ENCODE measurements around the gene C15orf62.

DNA sequence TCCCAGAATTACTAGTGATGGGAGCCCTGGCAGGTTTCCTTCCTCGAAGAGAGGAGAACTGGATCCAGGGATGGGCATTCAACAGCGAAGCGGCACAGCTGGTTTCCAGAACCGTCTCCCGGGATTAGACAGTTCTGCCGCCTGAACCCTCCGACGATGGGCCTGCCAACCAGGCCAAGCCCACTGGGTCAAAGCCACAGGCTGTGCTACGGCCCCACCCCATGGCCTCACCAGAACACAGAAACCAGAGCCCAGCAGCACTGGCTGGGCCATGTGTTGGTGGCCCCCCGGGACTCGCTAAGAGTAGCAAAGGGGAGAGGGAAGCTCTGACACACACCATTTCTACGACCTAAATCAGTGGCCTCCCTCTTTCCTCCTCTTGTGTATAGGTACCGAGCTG is 2.2 kb downstream of the C15orf62 start:
- TF ChIP-seq, protein P1, sequence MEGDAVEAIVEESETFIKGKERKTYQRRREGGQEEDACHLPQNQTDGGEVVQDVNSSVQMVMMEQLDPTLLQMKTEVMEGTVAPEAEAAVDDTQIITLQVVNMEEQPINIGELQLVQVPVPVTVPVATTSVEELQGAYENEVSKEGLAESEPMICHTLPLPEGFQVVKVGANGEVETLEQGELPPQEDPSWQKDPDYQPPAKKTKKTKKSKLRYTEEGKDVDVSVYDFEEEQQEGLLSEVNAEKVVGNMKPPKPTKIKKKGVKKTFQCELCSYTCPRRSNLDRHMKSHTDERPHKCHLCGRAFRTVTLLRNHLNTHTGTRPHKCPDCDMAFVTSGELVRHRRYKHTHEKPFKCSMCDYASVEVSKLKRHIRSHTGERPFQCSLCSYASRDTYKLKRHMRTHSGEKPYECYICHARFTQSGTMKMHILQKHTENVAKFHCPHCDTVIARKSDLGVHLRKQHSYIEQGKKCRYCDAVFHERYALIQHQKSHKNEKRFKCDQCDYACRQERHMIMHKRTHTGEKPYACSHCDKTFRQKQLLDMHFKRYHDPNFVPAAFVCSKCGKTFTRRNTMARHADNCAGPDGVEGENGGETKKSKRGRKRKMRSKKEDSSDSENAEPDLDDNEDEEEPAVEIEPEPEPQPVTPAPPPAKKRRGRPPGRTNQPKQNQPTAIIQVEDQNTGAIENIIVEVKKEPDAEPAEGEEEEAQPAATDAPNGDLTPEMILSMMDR (IDR thresholded peaks at IDR 0.05) = no peak
- TF ChIP-seq POLR2AphosphoS5 (IDR thresholded peaks at IDR 0.05; ENCODE audit: low read depth, low read length) (no peak), EP300 (IDR thresholded peaks at IDR 0.05; ENCODE audit: borderline replicate concordance in 1 of 2, low read depth in 1 of 2, low read length in 1 of 2) (no peak), GABPA (IDR thresholded peaks at IDR 0.05; ENCODE audit: low read depth) (no peak), RCOR1 (IDR thresholded peaks at IDR 0.05; ENCODE audit: low read length) (no peak), CHD2 (IDR thresholded peaks at IDR 0.05; ENCODE audit: low read length, partially characterized antibody) (no peak), FOXJ3 (CRISPR knock-in tag; IDR thresholded peaks at IDR 0.05) (no peak)
- TF ChIP-seq, protein P2, sequence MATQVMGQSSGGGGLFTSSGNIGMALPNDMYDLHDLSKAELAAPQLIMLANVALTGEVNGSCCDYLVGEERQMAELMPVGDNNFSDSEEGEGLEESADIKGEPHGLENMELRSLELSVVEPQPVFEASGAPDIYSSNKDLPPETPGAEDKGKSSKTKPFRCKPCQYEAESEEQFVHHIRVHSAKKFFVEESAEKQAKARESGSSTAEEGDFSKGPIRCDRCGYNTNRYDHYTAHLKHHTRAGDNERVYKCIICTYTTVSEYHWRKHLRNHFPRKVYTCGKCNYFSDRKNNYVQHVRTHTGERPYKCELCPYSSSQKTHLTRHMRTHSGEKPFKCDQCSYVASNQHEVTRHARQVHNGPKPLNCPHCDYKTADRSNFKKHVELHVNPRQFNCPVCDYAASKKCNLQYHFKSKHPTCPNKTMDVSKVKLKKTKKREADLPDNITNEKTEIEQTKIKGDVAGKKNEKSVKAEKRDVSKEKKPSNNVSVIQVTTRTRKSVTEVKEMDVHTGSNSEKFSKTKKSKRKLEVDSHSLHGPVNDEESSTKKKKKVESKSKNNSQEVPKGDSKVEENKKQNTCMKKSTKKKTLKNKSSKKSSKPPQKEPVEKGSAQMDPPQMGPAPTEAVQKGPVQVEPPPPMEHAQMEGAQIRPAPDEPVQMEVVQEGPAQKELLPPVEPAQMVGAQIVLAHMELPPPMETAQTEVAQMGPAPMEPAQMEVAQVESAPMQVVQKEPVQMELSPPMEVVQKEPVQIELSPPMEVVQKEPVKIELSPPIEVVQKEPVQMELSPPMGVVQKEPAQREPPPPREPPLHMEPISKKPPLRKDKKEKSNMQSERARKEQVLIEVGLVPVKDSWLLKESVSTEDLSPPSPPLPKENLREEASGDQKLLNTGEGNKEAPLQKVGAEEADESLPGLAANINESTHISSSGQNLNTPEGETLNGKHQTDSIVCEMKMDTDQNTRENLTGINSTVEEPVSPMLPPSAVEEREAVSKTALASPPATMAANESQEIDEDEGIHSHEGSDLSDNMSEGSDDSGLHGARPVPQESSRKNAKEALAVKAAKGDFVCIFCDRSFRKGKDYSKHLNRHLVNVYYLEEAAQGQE (IDR thresholded peaks at IDR 0.05; ENCODE audit: low read depth, low read length) = no peak

Measured in SK-N-SH (cell line).